Stimulated activated CD8-positive, alpha-beta memory T cell treated with anti-CD3 and anti-CD28 coated beads, Interleukin-12 subunit alpha, Interleukin-12 subunit beta, amount 100 ng/mL, for 24 hours (primary cell): ENCODE data around the gene DCUN1D2.

ENCODE experiments used
- DNase-seq: peaks from one replicate; pipeline ENCODE4 v3.0.0-alpha.2; 2020; ENCODE audit errors: extremely low read depth

The DCUN1D2 gene

GRCh38 chr13:113519556-113519955 is 29.0 kb upstream of the DCUN1D2 start:
- DNase-seq, result no peak

- no peak for DNase-seq
Observed at GRCh38 chr13:113518076-113518803, 27.7 kb upstream of the DCUN1D2 start.

GRCh38 chr13:113514847-113515246 is 24.3 kb upstream of the DCUN1D2 start:
- DNase-seq, result no peak

DNA sequence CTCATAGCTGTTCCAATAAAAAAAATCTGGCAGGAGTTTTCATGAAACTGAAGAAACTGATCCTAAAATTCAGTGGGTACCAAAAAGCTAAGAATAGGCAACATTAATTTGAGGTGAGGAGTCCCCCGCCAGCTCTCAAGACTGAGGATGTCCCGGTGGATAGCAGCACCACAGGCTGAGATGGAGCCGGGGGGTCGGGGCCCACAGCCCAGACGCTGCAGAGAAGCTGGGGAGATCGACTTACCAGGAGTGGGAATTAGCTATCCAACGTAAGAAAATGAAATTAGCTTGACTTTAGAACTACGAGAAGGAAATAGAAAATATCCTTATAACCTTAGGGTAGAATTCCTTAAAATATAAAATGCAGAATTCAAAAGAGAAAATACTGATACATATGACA is 23.2 kb upstream of the DCUN1D2 start:
- no peak for DNase-seq

DNA sequence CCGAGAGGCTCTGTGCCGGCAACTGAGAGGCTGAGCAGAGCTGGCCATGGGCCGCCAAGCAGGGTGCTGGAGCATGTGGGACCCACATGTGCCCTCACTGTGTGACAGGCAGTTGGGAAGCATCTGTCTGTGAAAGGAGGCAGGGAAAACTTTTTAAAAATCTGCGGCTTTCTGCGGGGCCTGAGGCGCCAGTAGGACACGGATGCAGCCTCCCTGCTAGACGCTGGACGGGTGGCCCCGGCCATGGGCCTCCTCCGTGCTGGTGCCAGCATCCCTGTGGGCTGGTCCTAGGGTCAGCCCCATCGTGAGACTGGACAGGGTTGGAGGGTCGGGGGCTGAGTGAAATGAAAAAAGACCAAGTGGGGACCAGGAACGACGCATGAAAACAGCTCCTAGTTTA is 20.9 kb upstream of the DCUN1D2 start:
- DNase-seq, result no peak

GRCh38 chr13:113510871-113511270 is 20.4 kb upstream of the DCUN1D2 start:
- DNase-seq, result no peak

DNA sequence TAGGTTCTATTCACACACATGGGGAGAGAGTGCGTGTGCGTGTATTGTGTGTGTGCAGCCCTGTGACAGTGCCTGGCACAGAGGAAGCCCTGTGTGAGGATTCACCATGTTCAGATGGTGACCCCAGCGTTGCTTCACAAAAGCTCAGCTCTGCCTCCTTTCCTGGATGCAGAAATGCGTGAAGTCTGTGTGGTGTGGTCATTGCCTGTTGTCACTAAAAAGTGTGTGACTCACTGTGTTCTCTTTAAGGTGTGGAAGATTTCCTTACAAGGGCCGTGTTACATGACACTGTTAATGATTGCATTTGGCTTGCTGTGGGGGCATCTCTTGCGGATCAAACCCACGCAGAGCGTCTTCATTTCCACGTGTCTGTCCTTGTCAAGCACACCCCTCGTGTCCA is 19.5 kb upstream of the DCUN1D2 start:
- no peak for DNase-seq

- DNase-seq, result no peak
Observed at GRCh38 chr13:113508521-113509254, 18.2 kb upstream of the DCUN1D2 start.

DNA sequence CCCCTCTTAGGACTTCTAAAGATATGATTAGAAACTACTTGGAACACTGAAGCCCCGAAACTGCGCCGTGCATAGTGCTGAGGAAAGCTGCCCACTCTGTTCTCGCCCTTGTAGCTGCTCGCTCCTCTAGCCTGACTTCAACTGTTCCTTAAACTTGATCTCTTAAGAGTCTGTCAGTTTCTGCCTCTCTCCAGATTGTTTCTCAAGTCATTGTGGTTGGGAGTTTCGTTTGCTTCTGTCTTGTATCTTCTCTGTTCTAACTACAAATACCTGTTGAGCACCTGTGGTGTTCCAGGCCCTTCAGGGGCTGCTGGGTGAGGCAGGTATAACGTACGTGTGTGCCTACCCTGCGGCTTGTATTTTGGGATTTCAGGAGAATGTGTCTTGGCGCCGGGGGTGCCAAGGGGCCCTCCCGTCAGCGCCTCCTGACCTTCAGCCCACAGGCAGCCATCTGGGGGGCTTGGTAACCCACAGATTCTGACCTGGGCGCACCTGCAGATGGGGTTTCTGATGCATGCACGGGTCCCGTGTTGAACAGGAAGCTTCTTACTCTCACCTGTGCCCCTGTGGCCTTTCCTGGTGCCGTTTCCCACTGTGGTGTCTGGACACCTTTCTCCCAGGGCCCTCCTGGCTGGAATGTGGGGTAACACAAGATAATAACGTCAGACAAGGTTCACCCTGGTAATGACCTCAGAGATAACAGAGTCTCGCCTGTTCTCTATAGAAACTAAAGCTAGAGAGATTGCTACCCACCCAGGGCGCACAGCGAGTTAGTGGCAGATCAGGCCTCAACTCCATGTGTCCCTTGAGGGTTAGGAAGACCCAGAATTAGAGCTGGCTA is 17.2 kb upstream of the DCUN1D2 start:
- DNase-seq, result no peak

GRCh38 chr13:113506871-113507388 is 16.4 kb upstream of the DCUN1D2 start:
- no peak for DNase-seq

DNA sequence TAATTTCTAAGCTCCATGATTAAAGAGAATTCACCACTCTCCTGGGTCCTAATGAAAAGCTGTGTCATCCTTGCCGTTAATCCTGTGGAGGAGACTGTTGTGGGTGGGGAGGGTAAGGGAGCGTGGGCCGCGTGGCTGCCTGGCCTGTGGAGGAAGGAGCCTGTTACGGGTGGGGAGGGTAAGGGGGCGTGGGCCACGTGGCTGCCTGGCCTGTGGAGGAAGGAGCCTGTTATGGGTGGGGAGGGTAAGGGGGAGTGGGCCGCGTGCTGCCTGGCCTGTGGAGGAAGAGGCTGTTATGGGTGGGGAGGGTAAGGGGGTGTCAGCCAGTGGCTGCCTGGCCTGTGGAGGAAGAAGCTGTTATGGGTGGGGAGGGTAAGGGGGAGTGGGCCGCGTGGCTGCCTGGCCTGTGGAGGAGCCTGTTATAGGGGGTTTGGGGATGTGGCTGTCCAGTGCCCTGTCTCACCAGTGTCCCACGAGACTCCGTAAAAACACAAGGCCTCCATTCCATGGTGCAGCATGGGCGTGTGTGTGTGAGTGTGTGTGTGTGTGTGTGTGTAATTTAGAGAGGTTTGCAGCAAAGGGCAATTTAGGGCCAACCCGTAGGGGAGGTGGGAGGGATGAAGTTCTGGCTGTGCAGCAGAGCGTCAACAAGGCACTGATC is 15.6 kb upstream of the DCUN1D2 start:
- no peak for DNase-seq

- no peak for DNase-seq
Observed at GRCh38 chr13:113502686-113503085, 12.2 kb upstream of the DCUN1D2 start.

DNA sequence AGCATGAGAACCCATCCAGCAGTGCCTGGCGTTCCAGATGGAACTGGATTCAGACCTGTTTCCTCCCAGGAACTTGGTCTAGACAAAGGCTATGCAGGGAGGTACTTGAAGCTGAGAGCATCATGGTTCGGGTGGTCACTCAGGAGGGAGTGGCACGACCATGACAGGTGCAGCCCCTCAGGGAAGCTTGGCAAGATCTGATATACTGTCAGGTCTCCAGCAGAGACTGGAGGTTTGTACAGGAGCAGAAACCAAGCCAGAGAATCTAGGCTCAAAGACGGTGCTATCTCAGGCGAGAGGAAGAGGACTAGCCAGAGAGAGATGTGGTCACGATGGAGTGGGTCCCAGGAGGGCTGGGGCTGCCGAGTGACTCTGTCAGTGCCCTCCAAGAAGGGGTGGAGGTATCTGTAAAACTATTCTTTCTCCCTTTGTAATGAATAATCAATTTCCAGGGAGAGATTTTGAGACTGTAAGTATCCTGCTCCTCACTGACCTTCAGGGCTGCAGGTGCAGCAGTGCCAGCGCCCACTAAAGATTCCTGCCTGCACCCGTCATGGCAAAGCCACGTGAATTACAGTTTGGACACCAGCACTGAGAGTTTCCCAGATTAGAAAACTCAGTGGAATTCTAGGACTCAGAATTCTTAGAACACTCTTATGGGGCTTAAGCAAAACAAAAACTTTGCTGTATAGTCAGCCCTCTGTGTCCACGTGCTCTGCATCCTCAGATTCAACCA is 10.2 kb upstream of the DCUN1D2 start:
- no peak for DNase-seq

DNA sequence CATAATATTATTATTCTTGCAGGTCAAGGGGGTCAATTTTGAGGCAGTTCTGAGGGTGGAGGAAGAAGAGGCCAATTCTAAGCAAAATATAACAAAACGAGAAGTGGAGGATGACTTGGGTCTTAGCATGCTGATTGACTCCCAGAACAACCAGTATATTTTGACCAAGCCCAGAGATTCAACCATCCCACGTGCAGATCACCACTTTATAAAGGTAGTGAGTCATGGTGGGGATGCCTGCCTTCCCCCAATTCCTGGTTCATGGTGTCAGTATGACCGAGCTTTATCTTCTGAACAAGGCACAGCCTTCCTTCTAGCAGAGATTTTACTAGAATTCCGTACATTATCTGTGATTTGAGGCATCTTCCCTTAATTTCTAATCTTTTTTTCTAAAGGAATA is 9.4 kb upstream of the DCUN1D2 start:
- DNase-seq, result no peak

GRCh38 chr13:113498905-113499304 is 8.4 kb upstream of the DCUN1D2 start:
- DNase-seq, result no peak

DNA sequence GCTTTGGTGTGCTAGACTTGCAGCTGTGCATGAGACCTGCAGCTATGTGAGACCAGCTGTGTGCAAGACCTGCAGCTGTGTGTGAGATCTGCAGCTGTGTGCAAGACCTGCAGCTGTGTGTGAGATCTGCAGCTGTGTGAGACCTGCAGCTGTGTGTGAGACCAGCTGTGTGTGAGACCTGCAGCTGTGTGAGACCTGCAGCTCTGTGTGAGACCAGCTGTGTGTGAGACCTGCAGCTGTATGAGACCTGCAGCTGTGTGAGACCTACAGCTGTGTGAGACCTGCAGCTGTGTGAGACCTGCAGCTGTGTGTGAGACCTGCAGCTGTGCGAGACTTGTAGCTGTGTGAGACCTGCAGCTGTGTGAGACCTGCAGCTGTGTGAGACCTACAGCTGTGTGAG is 6.7 kb upstream of the DCUN1D2 start:
- no peak for DNase-seq

DNA sequence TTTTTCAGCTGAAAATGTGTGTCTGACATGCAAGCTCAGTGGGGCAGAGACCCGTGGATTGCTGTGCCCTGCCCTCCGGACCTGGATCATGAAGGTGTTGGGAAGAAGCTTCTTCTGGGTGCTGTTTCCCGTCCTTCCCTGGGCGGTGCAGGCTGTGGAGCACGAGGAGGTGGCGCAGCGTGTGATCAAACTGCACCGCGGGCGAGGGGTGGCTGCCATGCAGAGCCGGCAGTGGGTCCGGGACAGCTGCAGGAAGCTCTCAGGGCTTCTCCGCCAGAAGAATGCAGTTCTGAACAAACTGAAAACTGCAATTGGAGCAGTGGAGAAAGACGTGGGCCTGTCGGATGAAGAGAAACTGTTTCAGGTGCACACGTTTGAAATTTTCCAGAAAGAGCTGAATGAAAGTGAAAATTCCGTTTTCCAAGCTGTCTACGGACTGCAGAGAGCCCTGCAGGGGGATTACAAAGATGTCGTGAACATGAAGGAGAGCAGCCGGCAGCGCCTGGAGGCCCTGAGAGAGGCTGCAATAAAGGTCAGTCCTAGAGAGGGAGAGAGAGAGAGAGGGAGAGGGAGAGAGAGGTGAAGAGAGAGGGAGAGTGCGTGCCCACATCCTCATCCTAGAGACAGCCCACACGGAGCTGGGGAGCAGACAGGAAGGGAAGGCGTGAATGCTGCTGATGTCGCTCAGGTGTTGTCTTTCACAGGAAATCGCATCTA is 5.1 kb upstream of the DCUN1D2 start:
- DNase-seq, result no peak

- no peak for DNase-seq
Observed at GRCh38 chr13:113493315-113493951, 2.9 kb upstream of the DCUN1D2 start.

- DNase-seq, result no peak
Observed at GRCh38 chr13:113491982-113492381, 1.5 kb upstream of the DCUN1D2 start.

- no peak for DNase-seq
Observed at GRCh38 chr13:113491418-113491883, 940 bp upstream of the DCUN1D2 start.
